NCI-H1930 (cell line): ENCODE data around the gene CLGN.
"Not testable (repeated sequence)": the region's sequence is repeated elsewhere in the genome, so short reads cannot be mapped to it uniquely, and the experiment has no call there.

Source experiments
- DNase-seq, 2 experiments: peaks; one replicate each; lab custom pipeline; 2025; lab: John Stamatoyannopoulos, UW

Gene CLGN, protein sequence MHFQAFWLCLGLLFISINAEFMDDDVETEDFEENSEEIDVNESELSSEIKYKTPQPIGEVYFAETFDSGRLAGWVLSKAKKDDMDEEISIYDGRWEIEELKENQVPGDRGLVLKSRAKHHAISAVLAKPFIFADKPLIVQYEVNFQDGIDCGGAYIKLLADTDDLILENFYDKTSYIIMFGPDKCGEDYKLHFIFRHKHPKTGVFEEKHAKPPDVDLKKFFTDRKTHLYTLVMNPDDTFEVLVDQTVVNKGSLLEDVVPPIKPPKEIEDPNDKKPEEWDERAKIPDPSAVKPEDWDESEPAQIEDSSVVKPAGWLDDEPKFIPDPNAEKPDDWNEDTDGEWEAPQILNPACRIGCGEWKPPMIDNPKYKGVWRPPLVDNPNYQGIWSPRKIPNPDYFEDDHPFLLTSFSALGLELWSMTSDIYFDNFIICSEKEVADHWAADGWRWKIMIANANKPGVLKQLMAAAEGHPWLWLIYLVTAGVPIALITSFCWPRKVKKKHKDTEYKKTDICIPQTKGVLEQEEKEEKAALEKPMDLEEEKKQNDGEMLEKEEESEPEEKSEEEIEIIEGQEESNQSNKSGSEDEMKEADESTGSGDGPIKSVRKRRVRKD

GRCh38 chr4:140427106-140427918 is at the start of gene CLGN:
CLGN (minus strand) TSS chr4:140427648; CDS start chr4:140413078, 14,570 bp downstream.
- DNase-seq = peak; percentile 84 to 85

DNA sequence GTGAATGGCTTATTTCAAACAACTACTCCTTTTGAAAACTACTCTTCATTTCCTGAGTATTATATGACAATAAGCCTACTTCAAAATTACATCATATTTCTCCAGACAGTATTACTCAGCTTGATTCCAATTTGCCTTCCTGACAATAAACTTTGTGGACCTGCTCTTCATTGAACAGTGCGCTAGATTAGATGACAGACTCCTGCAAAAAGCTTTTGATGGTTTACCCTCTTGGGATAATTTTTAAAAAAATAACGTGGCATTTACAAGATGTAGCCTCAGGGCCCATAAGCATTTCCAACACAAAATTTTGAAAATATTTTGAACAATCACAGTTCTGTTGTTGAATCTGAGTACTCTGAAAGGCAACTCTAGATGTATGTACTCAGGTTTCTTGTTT is 44.7 kb upstream of the CLGN start:
- peak in 1 of 2 experiments; percentile 64 for DNase-seq

- no peak for DNase-seq
Observed at GRCh38 chr4:140469791-140470733, 42.6 kb upstream of the CLGN start.

- no peak for DNase-seq
Observed at GRCh38 chr4:140466146-140466545, 38.7 kb upstream of the CLGN start.

GRCh38 chr4:140463614-140464013 is 36.2 kb upstream of the CLGN start:
- DNase-seq = no peak

DNA sequence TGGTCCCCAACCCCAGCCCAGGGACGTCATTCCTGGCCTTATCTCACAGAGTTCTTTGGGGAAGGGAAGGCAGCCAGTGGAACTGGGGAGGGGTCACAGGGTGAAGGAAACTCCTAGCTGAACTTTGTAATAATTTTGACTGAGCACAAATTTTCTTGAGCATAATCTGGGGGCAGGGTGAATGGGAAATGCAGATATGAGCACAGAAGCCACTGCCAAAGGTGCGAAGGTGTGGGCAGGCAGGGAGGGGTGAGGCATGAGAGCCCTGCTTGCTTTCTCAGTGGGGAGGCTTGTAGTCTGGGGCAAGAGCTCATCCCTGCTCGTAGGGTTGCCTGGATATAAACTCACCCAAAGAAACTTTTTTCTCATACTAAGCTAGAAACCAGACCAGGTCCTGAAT is 35.7 kb upstream of the CLGN start:
- no peak for DNase-seq

DNA sequence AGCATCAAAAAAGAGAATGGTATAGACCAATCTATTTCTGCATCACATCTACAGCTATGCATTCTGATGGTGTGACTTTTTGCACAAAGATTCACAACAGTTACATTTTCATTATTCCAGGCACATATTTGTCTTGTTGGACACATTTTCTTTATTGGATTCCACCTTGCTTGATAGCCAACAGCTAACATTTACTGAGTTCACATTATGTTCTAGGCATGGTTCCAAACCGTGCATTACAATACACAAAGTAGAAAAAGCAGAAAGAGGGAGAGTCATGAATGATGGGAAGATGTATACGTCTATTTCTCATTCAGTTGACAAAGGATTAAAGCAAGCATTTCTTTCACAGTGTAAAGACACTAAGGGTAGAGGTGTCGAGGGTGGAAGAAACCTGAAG is 22.9 kb upstream of the CLGN start:
- no peak for DNase-seq

DNA sequence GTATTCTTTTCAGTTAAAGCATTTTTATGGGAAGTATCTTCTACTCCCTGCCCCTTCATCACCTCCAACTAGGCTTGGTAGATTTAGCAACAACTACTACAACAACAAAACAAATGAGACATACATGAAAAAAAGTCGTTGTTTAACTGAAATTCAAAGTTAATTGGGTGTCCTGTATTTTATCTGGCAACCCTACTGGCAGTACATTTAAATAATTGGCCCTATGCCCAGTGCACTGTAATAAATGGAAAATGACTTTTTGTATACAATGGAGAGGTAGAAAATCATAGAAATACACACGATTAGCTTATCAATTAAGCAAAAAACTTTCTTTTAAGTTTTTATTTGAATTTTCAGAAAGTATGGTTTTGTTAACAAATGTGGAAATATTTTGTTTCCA is 21.4 kb upstream of the CLGN start:
- no peak for DNase-seq

- peak in 1 of 2 experiments; percentile 12 for DNase-seq
Observed at GRCh38 chr4:140448162-140448561, 20.7 kb upstream of the CLGN start.

GRCh38 chr4:140444347-140444746 is 16.9 kb upstream of the CLGN start:
- not testable (repeated sequence) for DNase-seq

GRCh38 chr4:140439644-140440142 is 12.2 kb upstream of the CLGN start:
- DNase-seq = no peak

DNA sequence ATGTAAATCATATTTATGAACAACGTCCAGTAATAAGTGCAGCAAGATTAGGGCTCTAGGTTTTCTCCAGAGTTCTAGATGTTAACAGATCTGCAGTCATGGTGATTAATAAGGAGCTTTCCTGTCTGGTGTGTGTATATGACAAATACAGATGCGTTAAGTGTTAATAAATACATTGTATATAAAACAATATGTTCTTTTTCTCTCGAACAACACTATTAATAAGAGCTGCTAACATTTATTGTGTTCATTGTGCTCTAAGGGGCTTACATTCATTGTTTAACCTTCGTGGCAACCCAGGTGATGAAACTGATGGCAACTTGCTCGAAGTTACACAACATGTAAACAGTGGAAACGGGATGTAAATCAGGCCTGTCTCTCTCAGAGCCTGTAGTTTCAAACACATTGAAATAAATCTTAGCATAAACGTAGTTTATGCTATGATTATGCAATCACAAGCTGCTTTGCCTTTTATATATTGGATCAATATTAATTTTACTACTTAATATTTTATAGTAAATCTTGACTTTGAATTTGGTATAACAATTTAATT is 547 bp upstream of the CLGN start:
- DNase-seq = peak in 1 of 2 experiments; percentile 79

DNA sequence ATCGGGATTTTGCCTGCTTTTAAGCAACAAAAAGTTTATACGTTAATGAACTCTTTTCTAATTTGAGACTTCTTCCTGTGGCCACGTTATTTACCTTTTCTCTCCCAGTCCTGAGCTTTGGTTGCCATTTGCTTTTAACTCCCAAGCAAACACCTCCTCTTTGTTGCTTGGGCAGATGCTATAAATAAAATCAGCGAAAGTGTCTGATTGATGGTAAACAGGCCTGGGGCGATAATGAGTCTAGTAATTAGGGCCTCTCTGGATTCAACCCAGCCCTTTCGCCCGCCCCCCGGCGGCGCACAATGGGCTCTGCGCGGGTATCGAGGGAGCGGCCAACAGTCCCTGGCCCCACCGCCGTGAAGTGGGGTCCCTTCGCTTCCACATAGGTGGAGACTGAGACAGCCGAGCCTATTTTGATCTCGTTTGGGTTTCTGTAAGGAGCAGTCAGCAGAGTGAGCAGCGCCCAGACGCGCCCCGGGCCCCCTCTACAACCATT is 790 bp downstream of the CLGN start:
- DNase-seq = peak; percentile 59 to 73

DNA sequence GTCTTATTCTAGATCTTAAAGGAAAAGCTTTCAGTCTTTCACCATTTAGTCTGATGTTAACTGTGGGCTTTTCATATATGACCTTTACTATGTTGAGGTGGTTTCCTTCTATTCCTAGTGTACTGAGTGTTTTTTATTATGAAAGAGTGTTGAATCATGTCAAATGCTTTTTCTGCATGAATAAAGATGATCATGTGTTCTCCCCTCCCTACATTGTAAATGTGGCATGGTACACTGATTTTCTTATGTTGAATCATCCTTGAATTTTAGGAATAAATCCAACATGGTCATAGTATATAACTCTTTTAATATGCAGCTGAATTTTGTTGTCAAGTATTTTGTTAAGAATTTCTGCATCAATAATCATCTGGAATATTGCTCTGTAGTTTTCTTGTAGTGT is 4.3 kb downstream of the CLGN start:
- no peak for DNase-seq

GRCh38 chr4:140413130-140413969 is 14.1 kb downstream of the CLGN start:
- DNase-seq = not testable (repeated sequence)

GRCh38 chr4:140408974-140409373 is 18.5 kb downstream of the CLGN start:
- DNase-seq = no peak

GRCh38 chr4:140406292-140406691 is 21.2 kb downstream of the CLGN start:
- DNase-seq = no peak

DNA sequence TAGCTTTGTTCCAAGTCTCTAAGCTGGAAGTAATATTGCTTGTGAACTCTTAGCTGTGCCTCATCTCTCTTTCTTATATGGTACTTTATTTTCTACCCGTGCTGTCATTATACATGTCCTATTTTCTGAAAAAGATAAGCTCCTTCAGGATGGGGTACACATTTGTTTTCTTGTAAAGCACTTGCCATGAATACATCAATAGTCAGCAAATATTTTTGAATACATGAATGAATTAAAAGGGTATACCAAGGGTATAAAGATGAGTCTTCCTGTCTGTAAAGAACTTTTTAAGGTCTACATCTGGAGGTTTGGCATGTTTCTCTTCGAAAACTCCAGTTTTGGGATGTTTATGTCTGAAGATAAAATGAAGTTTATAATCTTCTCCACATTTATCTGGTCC is 27.3 kb downstream of the CLGN start:
- DNase-seq = no peak

DNA sequence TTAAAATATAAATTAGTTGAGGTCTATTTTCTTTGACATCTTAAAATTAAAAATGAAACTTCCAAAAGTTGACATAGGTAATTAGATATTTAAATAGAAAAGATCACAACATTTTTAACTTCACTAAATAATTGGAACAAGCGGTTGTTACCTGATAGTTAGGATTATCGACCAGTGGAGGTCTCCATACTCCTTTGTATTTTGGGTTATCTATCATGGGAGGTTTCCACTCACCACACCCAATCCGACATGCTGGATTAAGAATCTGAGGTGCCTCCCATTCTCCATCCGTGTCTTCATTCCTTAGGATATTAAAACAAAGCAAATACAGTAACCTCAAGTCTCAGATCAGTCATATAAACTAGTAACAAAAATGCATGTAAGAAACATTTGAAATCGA is 31.8 kb downstream of the CLGN start:
- no peak for DNase-seq

DNA sequence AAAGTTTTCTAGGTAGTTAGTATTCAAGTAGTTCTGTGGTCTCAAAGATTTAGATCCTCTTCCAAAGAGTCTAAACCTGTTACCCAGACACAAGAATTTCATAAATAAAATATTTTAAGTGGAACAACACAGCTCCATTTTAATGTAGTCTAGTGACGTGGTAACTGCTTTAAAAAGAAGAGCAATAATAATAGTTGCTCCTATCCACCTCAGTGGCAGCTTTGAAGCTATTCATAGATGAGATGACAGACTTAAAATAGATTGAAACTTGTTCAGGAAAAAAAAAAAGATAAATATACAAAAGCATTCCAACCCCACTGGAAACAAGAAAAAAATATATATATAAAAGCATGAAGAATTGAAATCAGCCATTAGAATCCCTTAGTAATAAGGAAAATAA is 39.4 kb downstream of the CLGN start:
- DNase-seq = no peak
